ENCODE results near the gene PIP4K2C. TPM values are rescaled to one million over a fixed set of nuclear protein-coding genes. Genes with fewer than 3 reads are reported as not detected.

PIP4K2C gene
- total RNA-seq, 1 experiment from 2014 or later, result 37.1 TPM

- no peak overlapping the region for H3K4ac ChIP-seq (ENCODE audit: low read depth, low read length)
- no peak overlapping the region for H4K91ac ChIP-seq (ENCODE audit: insufficient read length, low read depth, low read length)
- H3K27me3 Mint-ChIP-seq (ENCODE audit: low read depth), result peaks cover 4% of the 10 kb centered on the region
- H2AFZ ChIP-seq (ENCODE audit: low read length), result no peak overlapping the region
- H3K4me3 Mint-ChIP-seq, result no peak overlapping the region
- H3K9ac ChIP-seq (ENCODE audit: extremely low read depth, insufficient read length, low read length), result no peak overlapping the region
- H3K27me3 ChIP-seq (ENCODE audit: insufficient read depth, low read length), result no peaks in the 10 kb centered on the region
- no peaks in the 10 kb centered on the region for H3K4me1 ChIP-seq (ENCODE audit: insufficient read depth, low read length)
- DNase-seq, result no peak
- H3K56ac ChIP-seq (ENCODE audit: insufficient read length, low read depth, low read length), result no peak overlapping the region
- TF ChIP-seq, protein P1, sequence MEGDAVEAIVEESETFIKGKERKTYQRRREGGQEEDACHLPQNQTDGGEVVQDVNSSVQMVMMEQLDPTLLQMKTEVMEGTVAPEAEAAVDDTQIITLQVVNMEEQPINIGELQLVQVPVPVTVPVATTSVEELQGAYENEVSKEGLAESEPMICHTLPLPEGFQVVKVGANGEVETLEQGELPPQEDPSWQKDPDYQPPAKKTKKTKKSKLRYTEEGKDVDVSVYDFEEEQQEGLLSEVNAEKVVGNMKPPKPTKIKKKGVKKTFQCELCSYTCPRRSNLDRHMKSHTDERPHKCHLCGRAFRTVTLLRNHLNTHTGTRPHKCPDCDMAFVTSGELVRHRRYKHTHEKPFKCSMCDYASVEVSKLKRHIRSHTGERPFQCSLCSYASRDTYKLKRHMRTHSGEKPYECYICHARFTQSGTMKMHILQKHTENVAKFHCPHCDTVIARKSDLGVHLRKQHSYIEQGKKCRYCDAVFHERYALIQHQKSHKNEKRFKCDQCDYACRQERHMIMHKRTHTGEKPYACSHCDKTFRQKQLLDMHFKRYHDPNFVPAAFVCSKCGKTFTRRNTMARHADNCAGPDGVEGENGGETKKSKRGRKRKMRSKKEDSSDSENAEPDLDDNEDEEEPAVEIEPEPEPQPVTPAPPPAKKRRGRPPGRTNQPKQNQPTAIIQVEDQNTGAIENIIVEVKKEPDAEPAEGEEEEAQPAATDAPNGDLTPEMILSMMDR (conservative IDR thresholded peaks at IDR 0.05), result no peak
- no CpG with 5 or more reads among the region's 1 CpG for WGBS (ENCODE audit: extremely low coverage, insufficient read length, low lambda C conversion rate)
- H2BK20ac ChIP-seq (ENCODE audit: low read depth, low read length, poor library complexity, severe bottlenecking), result no peak overlapping the region
- no peaks in the 10 kb centered on the region for H3K9me3 Mint-ChIP-seq
- peaks cover 37 to 47% of the 10 kb centered on the region in 2 experiments for H3K4me1 Mint-ChIP-seq
- H3K36me3 Mint-ChIP-seq (ENCODE audit: insufficient read depth in 1 of 3, low read depth in 3 of 3), result peaks cover 3 to 4% (median 3%) of the 10 kb centered on the region in 3 experiments; a peak in 4 of 7 replicates
- H3K79me2 ChIP-seq (ENCODE audit: insufficient read depth, low read length), result peaks cover 3% of the 10 kb centered on the region; the same call in 1 of the 2 replicates
- no peak overlapping the region for H3K23ac ChIP-seq (ENCODE audit: insufficient read length, low read depth, low read length)
- H2BK5ac ChIP-seq (ENCODE audit: insufficient read length, low read length), result no peak overlapping the region
- H3K79me1 ChIP-seq (ENCODE audit: insufficient read depth, low read depth, low read length, poor library complexity, severe bottlenecking), result peaks cover 3% of the 10 kb centered on the region
- no peak overlapping the region for H3T11ph ChIP-seq (ENCODE audit: low read length)
- no peak overlapping the region for H3K18ac ChIP-seq (ENCODE audit: insufficient read length, low read depth, low read length)
- H3K27ac ChIP-seq (ENCODE audit: insufficient read length, low read depth, low read length), result no peak overlapping the region
- H3K14ac ChIP-seq (ENCODE audit: insufficient read depth, low read length), result no peak overlapping the region
- H4K5ac ChIP-seq (ENCODE audit: insufficient read length, low read depth, low read length), result no peak overlapping the region
- H2BK15ac ChIP-seq (ENCODE audit: low read depth, low read length), result no peak overlapping the region
- no peaks in the 10 kb centered on the region for H3K9me3 ChIP-seq (ENCODE audit: control insufficient read depth, low read depth, low read length)
- no peak overlapping the region for H2BK120ac ChIP-seq (ENCODE audit: low read depth, low read length, poor library complexity, severe bottlenecking)
- no peak overlapping the region for H2BK12ac ChIP-seq (ENCODE audit: insufficient read length, low read depth, low read length)
- no peak overlapping the region for H4K8ac ChIP-seq (replicated peaks; ENCODE audit: insufficient read length, low read depth, low read length)
- H2AK5ac ChIP-seq (ENCODE audit: insufficient read length, low read length), result no peak overlapping the region
- no peak overlapping the region for H3K27ac Mint-ChIP-seq
- H3K23me2 ChIP-seq (ENCODE audit: insufficient read length, low read depth, low read length, poor library complexity, severe bottlenecking), result peaks cover 5% of the 10 kb centered on the region
- no peak overlapping the region for H3K4me2 ChIP-seq (ENCODE audit: insufficient read depth, insufficient read length, low read length)
- H4K20me1 ChIP-seq (ENCODE audit: control insufficient read depth, insufficient read depth, insufficient read length), result no peaks in the 10 kb centered on the region
Measured at GRCh38 chr12:57554897-57555296, 36.1 kb upstream of the PIP4K2C start.

Data from H9 (cell line).